Stimulated activated naive CD4-positive, alpha-beta T cell treated with Interleukin-2 at 50 U/mL for 16 hours (primary cell): Measurements from ENCODE around the gene RAB4A.
A peak's percentile ranks its signal among the peaks of the same experiment; 100 is the strongest.

Source experiments
- DNase-seq: peaks from one replicate; lab custom pipeline; 2025; lab: John Stamatoyannopoulos, UW

RAB4A gene

GRCh38 chr1:229270547-229271447, at the start of gene RAB4A:
Gene RAB4A (plus strand): TSS chr1:229271111. CDS start chr1:229271340, 229 bp downstream.
- peak; percentile 58 for DNase-seq

DNA sequence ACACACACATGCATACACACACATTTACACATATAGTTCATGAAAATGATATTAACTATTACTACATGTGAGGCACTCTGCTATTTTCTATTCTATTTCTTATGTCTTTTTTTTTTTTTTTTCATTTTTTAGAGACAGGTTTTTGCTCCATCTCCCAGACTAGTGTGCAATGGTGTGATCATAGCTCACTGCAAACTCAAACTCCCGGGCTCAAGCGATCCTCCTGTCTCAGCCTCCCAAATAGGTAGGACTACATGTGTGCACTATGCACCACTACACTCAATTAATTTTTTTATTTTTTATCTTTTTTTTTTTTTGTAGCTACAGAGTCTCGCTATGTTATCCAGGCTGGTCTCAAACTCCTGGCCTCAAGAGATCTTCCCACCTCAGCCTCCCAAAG, 48.8 kb upstream of the RAB4A start:
- no peak for DNase-seq

- no peak for DNase-seq
Measured at GRCh38 chr1:229223498-229223897, 47.4 kb upstream of the RAB4A start.

- no peak for DNase-seq
Measured at GRCh38 chr1:229224308-229224707, 46.6 kb upstream of the RAB4A start.

- no peak for DNase-seq
Measured at GRCh38 chr1:229225331-229225782, 45.6 kb upstream of the RAB4A start.

- DNase-seq, result no peak
Measured at GRCh38 chr1:229226796-229227195, 44.1 kb upstream of the RAB4A start.

DNA sequence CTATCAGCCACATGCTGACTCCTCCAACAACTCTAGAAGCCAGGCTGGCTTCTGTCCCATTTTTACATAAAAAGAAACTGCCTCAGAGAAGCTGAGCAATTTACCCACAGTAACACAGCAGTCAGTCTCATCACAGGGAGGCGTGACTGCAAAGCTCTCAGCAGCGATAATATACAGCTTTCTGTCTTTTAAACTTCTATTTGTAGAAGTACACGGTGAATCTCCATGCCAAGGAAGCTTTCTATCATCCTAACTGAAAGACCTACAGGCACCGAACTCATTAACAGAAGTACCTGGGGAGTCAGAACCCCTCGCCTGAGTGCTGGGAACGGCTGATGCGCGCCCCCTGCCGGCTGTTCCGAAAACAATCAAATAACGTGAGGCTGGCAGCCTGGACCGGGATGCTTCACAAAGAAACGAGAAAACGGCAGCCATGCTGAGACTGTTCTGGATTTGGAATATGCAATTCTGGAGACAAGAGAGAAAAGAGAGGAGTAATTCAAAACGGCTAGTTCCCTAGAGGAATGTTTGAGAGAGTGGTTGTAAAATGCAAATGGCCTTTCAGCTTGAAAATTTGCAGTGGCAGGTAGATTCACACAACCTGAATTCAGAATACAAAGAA, 43.5 kb upstream of the RAB4A start:
- DNase-seq, result peak; percentile 72

- DNase-seq, result no peak
Measured at GRCh38 chr1:229228522-229228921, 42.4 kb upstream of the RAB4A start.

GRCh38 chr1:229229137-229229720, 41.7 kb upstream of the RAB4A start:
- DNase-seq, result no peak

DNA sequence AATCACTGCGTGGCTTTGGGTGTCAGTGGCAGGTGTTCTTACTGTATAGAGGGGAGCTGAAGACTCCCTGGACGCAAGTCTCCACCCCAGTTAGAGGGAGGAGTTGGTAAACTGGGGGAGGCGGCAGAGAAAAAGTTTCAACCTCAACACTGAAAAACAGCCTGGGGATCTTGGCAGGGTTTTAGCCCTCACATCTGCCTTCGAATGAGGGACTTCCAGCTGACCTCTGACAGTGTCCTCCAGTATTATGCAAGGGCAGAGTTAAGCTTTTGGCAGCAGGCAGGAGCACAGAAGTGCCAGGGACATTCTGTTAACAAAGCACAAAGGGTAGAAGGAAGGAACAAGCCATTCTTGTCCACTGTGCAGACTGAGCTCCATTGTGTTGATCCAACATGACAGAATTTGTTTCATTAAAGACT, 41.2 kb upstream of the RAB4A start:
- no peak for DNase-seq

DNA sequence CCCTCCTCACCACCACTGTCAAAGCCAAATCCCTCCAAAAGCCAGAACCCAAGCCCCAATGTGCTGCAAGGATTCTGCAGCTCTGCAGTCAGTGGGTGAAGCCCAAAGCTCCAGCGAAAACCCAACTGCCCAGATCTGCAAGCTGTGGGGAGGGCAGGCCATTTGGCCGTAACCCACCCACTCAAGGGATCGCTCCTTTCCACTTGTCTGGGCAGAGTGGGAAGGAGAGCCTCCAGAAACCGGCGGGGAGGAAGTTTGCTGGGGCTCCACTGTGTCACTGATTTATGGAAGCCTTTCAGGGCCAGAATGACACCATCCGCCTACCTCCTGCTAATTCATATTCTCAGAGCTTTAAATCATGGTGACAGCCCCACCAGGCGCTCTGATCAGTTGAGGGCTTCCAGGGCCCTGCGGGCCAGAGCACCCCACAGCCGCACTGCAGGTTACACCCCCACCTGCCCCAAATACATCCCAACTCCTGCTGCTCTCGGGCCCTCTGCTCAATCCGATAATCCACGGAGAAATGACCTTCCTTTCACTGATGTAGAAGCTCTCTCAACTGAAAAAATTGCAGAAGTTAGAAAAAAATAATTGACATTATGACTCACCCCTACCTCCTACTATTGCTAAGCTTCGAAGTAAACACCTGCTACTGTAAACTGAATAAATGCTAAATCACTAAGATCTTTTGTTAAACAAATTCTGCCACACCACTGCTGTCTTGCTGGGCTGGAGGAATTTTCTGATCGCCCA, 40.6 kb upstream of the RAB4A start:
- no peak for DNase-seq

DNA sequence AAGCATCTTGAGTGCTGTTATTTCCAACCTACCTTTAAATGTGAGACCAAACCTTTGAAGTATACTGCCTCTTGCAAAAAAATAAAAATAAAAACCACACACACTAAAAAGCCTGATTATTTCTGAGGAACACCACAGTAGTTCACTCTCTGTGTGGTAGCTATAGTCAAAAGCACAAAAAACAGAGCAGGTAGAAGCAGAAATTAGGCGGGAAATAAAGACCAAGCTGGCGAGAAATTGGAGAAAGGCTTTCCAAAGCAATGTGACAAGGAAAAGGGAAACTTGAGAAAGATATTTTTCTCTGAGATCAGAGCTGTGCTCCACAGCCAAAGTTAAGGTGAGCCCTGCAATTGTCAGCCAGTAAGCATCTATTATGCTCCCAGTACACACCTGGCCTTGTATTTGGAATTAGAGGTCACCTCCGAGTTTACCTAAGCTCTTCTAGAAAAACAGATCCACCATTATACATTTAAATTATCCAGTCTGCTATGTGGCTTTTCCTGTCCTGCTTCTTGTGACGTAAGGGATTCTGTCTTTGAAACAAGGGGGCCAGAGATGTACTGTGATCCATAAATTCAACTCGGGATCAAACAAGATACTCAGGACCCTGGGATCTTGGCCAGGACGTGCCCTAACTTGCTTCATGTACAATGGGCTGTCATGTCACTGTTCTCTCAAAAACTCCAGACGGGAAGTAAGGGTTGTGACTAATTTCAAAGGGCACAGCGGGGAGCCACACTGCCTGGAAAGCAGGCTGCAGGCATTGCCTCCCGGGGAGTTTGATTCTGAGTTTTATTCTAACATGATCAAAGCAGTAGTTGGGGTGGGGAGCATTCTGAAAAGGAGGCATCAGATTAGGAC, 39.8 kb upstream of the RAB4A start:
- DNase-seq, result no peak

- DNase-seq, result no peak
Measured at GRCh38 chr1:229231754-229232119, 39.2 kb upstream of the RAB4A start.

- no peak for DNase-seq
Measured at GRCh38 chr1:229234870-229235472, 35.9 kb upstream of the RAB4A start.

DNA sequence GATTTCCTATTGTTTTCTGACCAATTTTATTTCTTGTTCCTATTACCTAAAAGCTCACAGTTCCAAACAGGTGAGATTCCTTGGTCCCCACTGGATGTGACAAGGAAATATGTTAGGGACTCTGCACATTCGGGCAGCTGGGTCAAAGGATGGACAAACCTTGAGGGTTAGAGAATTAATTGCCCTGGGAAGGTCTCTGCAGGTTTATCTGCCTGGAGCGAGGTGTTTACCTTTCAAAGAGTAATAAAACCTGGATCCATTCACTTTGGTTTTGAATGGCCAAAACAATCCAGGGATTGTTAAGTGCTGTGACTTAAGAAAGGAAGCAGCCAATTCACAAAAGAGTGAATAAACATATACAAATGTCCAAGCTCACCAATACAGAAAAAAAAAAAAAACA, 33.6 kb upstream of the RAB4A start:
- DNase-seq, result no peak

- DNase-seq, result no peak
Measured at GRCh38 chr1:229238231-229238630, 32.7 kb upstream of the RAB4A start.

DNA sequence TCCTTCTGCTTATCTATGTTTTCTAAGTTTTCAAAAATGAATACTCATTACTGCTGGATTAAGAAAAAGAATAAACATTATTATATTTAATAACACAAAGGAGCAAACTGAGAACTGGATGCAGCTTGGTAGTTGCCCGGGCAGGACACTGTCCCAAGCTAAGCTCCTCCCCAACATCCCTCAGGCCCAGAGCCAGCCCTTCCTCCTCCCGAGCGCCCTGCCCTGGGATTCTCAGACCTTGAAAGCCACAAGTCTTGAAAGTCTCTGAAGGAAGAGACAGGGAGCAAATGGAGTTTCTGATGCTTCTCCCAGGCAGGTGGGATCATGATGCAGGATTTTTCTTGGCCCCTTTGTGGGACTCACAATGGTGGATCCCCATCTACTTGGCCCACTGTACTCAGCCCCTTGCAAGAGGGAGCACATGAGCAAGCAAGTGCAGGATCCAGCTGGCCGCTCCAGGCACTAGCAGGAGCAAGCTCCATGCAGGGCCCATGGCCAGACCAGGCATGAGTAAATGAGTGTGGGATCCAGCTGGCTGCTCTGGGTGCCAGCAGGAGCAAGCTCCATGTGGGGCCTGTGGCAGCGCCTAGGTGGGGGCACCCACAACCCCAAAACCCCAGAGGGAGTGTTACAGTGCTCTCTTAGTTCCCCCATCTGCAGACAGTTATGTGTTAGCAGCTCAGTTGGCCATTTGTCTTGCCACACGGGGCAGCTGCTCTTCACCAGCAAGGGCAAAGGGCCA, 32.1 kb upstream of the RAB4A start:
- no peak for DNase-seq

DNA sequence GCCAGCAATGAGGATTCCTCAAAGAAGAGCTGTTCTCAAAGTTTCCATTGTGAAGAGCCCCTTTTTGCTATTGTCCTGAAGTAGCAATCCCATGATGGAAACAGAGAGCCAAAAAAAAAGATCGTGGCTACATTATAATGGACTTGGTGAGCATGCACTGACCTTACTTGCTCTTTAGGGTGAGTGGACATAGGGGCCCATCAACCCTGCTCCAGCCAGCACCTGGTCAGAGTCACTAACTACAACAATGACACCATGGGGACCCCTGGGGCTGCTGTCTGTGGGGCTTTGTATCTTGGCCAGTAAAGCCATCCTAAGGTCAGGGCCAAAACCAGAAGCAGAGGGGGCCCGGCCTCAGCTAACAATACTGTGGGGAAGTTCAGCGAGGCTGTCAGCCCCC, 30.4 kb upstream of the RAB4A start:
- DNase-seq, result no peak

DNA sequence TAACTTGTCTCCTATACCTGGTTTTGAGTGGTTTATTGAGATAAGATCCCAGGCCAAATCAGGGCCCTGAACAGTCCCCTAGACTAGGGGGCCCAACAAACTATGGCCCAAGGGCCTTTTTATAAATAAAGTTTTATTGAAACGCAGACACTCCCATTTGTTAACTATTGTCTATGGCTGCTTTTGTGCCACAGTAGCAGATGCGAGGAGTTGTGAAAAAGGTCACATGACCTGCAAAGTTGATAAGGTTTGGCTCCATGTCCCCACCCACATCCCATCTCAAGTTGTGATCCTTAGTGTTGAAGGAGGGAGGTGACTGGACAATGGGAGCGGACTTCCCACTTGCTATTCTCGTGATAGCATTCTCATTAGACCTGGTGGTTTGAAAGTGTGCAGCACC, 29.5 kb upstream of the RAB4A start:
- DNase-seq, result no peak

- no peak for DNase-seq
Measured at GRCh38 chr1:229243638-229244037, 27.3 kb upstream of the RAB4A start.
